Endothelial cell of umbilical vein (primary cell): Measurements from ENCODE around the gene MAP2K7.

Experiments used
- GATA2 ChIP-seq: IDR thresholded peaks from 2 replicates; pipeline ENCODE4 v1.7.0; 2011; ENCODE audit warnings: low read depth, mild to moderate bottlenecking, moderate library complexity, mixed read lengths, low read length; ENCODE audit not compliant: insufficient read length, insufficient read depth
- MYC ChIP-seq: IDR thresholded peaks from one replicate; pipeline ENCODE4 v1.6.1; 2011; ENCODE audit warnings: mild to moderate bottlenecking, low read depth, low read length
- POLR2A ChIP-seq: IDR thresholded peaks from 2 replicates; pipeline ENCODE4 v1.6.1; 2012; ENCODE audit warnings: low read depth, mild to moderate bottlenecking, control low read depth, low read length
- TF ChIP-seq, protein P1 (sequence below), 2 donors: IDR thresholded peaks; 1 replicate in 1 of 2; 2 replicates in 1 of 2; pipeline ENCODE4 v1.5.1; 2011; ENCODE audit warnings: low read length in 2 of 2, mild to moderate bottlenecking in 2 of 2, moderate library complexity in 2 of 2, control low read depth in 1 of 2, inconsistent platforms in 1 of 2, low read depth in 1 of 2; ENCODE audit not compliant: insufficient read depth in 1 of 2; ENCODE audit errors: extremely low read depth in 1 of 2
- TF ChIP-seq, protein P2 (sequence below): IDR thresholded peaks from 2 replicates; pipeline ENCODE4 v1.6.1; 2011; ENCODE audit not compliant: insufficient read depth, insufficient read length

DNA sequence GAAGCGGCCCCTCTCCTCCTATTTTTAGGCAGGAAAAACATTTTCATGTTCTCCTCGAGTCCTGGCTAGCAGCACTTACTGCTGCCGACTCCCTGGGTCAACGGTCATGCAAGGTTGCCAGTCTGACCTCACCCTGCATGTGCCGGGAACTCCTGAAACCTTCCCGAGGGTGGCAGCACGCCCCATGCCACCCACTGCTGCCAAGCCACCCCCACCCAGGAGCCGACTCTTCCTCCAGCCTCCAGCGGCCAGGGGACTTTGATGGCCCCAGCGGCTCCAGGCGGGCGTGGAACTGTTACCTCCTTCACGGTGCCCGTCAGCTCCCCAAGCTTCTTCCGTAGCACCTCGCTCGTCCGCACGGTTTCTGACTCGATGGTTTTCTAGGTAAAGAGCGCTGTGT lies 31.1 kb downstream of the MAP2K7 start:
- TF ChIP-seq, protein P1, sequence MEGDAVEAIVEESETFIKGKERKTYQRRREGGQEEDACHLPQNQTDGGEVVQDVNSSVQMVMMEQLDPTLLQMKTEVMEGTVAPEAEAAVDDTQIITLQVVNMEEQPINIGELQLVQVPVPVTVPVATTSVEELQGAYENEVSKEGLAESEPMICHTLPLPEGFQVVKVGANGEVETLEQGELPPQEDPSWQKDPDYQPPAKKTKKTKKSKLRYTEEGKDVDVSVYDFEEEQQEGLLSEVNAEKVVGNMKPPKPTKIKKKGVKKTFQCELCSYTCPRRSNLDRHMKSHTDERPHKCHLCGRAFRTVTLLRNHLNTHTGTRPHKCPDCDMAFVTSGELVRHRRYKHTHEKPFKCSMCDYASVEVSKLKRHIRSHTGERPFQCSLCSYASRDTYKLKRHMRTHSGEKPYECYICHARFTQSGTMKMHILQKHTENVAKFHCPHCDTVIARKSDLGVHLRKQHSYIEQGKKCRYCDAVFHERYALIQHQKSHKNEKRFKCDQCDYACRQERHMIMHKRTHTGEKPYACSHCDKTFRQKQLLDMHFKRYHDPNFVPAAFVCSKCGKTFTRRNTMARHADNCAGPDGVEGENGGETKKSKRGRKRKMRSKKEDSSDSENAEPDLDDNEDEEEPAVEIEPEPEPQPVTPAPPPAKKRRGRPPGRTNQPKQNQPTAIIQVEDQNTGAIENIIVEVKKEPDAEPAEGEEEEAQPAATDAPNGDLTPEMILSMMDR (IDR thresholded peaks at IDR 0.05; ENCODE audit: extremely low read depth in 1 of 2, insufficient read depth in 1 of 2, low read depth in 1 of 2, low read length in 2 of 2): no peak
- TF ChIP-seq POLR2A: no peak
- TF ChIP-seq MYC: no peak
- TF ChIP-seq, protein P2, sequence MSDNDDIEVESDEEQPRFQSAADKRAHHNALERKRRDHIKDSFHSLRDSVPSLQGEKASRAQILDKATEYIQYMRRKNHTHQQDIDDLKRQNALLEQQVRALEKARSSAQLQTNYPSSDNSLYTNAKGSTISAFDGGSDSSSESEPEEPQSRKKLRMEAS: no peak
- no peak for TF ChIP-seq GATA2
